ENCODE data around the gene CALR3.
"Not testable (repeated sequence)": the region's sequence is repeated elsewhere in the genome, so short reads cannot be mapped to it uniquely, and the experiment has no call there.

DNA sequence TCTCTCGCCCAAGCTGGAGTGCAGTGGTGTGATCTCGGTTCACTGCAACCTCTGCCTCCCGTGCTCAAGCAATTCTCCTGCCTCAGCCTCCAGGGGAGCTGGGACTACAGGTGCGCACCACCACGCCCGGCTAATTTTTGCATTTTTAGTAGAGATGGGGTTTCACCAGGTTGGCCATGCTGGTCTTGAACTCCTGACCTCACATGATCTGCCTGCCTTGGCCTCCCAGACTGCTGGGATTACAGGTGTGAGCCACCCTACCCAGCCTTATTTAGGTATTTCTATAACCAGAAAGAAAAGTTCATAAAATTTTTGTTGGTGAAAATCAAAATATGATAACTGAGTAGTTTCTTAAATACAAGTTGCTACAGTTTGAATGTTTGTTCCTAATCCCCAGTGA, 47.8 kb upstream of the CALR3 start:
- TF ChIP-seq, protein P1, sequence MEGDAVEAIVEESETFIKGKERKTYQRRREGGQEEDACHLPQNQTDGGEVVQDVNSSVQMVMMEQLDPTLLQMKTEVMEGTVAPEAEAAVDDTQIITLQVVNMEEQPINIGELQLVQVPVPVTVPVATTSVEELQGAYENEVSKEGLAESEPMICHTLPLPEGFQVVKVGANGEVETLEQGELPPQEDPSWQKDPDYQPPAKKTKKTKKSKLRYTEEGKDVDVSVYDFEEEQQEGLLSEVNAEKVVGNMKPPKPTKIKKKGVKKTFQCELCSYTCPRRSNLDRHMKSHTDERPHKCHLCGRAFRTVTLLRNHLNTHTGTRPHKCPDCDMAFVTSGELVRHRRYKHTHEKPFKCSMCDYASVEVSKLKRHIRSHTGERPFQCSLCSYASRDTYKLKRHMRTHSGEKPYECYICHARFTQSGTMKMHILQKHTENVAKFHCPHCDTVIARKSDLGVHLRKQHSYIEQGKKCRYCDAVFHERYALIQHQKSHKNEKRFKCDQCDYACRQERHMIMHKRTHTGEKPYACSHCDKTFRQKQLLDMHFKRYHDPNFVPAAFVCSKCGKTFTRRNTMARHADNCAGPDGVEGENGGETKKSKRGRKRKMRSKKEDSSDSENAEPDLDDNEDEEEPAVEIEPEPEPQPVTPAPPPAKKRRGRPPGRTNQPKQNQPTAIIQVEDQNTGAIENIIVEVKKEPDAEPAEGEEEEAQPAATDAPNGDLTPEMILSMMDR (IDR thresholded peaks at IDR 0.05): not testable (repeated sequence)
- TF ChIP-seq ZFX (IDR thresholded peaks at IDR 0.05; ENCODE audit: borderline replicate concordance): not testable (repeated sequence)

Data from 22Rv1 (cell line).